Hypothalamus (tissue), 51 donors: ENCODE results near the gene ISOC1.

ENCODE experiments used
- DNase-seq, 51 donors: peaks; one replicate each; lab custom pipeline; 2025; lab: John Stamatoyannopoulos, UW

Gene ISOC1

GRCh38 chr5:129124608-129125007 is 30.1 kb downstream of the ISOC1 start:
- DNase-seq, result no peak

- no peak for DNase-seq
Measured at GRCh38 chr5:129125819-129126218, 31.3 kb downstream of the ISOC1 start.

GRCh38 chr5:129133553-129133952 is 39.0 kb downstream of the ISOC1 start:
- no peak for DNase-seq

- DNase-seq, result no peak
Measured at GRCh38 chr5:129135633-129136032, 41.1 kb downstream of the ISOC1 start.

GRCh38 chr5:129137637-129138036 is 43.1 kb downstream of the ISOC1 start:
- no peak for DNase-seq

- DNase-seq, result no peak
Measured at GRCh38 chr5:129141078-129141477, 46.5 kb downstream of the ISOC1 start.

- no peak for DNase-seq
Measured at GRCh38 chr5:129141696-129142095, 47.1 kb downstream of the ISOC1 start.

GRCh38 chr5:129155876-129156275 is 61.3 kb downstream of the ISOC1 start:
- DNase-seq, result no peak

GRCh38 chr5:129161830-129162229 is 67.3 kb downstream of the ISOC1 start:
- DNase-seq, result no peak
